AG10803 (cell line): ENCODE data around the gene SCAANT1.

Experiments used
- DNase-seq: peaks from one replicate; pipeline ENCODE4 v3.0.0; 2010; ENCODE audit warnings: low read depth
- H3K4me3 ChIP-seq: 2 replicates; pipeline ENCODE4 v1.5.1; 2011; ENCODE audit warnings: mild to moderate bottlenecking, low read length, control low read depth
- TF ChIP-seq, protein P1 (sequence below): conservative IDR thresholded peaks from 2 replicates; pipeline ENCODE4 v1.5.1; 2011; ENCODE audit warnings: mild to moderate bottlenecking, low read length, control low read depth, inconsistent platforms

Gene SCAANT1

DNA sequence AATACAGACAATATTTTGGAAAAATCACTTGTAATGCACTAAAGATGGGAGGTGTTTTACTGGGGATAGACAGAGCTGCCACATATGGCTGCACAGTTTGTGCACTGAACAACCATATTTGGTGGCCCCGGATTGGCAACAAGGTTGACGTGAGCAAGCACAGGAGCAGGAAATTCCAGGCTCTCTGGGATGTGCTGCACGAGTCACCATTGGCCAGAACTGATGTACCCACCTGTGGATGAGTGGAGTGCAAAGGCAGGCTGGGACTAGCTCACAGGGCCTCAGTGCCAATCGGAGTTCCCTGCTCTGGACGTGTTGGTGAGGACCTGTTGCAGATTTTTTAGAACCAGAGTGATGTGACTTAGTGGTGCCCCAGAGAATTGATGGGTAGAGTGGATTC lies 42.0 kb upstream of the SCAANT1 start:
- no peak overlapping the region for H3K4me3 ChIP-seq
- TF ChIP-seq, protein P1, sequence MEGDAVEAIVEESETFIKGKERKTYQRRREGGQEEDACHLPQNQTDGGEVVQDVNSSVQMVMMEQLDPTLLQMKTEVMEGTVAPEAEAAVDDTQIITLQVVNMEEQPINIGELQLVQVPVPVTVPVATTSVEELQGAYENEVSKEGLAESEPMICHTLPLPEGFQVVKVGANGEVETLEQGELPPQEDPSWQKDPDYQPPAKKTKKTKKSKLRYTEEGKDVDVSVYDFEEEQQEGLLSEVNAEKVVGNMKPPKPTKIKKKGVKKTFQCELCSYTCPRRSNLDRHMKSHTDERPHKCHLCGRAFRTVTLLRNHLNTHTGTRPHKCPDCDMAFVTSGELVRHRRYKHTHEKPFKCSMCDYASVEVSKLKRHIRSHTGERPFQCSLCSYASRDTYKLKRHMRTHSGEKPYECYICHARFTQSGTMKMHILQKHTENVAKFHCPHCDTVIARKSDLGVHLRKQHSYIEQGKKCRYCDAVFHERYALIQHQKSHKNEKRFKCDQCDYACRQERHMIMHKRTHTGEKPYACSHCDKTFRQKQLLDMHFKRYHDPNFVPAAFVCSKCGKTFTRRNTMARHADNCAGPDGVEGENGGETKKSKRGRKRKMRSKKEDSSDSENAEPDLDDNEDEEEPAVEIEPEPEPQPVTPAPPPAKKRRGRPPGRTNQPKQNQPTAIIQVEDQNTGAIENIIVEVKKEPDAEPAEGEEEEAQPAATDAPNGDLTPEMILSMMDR: no peak
- no peak for DNase-seq

DNA sequence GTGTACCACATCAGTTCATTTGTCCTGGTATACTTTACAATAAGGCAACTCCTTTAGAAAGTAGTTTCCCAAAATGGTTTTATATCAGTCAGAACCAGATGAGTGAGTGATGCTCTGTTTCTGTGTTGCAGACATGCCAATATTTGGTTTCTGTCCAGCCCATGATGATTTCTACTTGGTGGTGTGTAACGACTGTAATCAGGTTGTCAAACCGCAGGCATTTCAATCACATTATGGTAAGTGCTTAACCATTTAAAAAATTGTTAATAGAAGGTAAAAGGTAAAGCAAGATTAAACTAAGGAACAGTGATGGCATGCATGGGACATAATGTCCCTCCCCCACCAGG lies 40.0 kb upstream of the SCAANT1 start:
- no peak for DNase-seq
- TF ChIP-seq, protein P1: no peak
- H3K4me3 ChIP-seq: no peak overlapping the region

DNA sequence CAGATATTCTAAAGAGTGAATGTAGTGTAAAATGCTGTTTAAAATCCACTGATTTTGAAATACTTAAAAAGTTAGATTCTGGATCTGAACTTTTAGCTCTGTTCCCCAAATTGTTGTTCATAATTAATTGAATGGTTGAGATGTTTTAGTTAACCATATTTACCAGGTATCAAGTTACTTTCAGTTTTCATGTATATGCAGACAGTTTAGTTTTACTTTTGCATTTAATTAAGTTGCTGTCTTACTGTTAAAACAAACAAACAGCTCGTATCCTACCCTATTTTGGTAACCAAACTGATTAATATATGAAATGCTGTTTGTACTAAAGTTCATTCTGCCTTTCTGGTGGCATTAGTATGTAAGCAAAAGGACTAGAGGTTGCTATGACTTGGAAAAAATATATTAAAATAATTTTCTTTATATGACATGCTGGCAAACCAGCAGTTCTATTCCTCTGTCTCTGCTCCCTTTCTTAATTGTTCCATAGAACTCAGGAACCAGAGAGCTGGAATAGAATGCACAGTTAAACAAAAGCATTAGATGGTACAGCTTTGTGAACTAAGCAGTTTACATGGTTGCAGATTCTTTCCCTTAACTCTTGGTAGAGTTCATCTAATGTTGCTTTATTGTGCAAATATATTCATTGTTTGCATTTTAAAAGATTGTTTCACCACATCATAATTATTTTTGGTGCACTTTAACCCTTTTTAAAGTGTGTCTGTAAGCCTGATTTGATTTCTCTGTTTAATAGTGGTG lies 39.5 kb upstream of the SCAANT1 start:
- TF ChIP-seq, protein P1: no peak
- no peak for DNase-seq
- H3K4me3 ChIP-seq: no peak overlapping the region

DNA sequence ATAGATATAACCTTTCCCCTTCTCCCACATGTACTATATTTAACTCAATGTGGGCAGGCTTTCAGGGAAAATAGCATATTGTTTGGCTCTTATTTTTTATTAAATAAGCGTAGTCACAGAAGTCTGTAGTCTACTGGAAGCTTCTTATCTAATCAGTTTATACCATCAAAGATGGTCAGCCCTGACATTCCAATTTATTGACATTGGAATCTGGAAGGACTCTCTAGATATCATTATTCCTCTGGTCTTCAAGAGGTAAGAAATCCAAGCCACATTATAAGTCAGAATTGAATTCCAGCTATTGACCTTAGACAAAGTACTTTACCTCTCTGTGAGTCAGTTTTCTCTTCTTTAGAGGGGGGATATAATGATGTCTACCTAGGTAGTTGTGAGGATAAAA lies 38.5 kb upstream of the SCAANT1 start:
- no peak overlapping the region for H3K4me3 ChIP-seq
- TF ChIP-seq, protein P1: no peak
- no peak for DNase-seq

DNA sequence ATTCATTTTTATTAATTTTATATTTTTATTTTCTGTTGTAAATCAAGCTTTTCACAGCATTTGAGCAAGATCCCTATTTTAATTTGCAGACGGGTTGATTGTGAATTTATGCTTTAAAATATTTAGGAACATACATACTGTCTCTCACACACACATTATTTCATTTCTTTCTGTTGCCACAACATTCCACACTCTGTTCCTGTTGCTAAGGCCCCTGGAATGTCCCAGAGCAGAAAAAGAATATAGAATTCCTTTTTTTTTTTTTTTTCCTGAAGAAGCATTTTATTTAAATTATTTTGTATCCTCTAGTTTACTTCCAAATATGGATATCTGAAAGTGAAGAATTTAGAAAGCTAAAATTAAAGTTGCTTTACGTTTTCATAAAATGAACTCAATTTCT lies 36.8 kb upstream of the SCAANT1 start:
- peak; percentile 72 for DNase-seq
- no peak overlapping the region for H3K4me3 ChIP-seq
- TF ChIP-seq, protein P1: no peak

DNA sequence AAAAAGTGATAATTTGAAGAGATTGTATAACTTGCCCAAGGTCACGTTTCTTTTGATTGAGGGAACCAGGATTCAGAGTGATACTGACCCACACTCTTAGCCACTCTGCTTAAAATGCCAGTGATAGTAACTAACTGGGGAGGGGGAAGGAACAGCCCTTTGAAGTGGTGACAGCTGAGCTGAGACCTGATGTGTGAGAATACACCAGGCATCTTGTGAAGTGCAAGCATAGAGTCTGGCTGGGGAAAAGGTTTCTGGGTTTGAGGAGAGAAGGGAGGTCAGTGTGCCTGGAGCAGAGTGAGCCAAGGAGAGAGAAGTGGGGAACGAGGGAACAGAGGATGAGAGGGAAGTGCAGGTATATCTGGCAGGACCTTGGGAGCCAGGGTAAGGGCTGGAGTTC lies 35.4 kb upstream of the SCAANT1 start:
- DNase-seq: no peak
- TF ChIP-seq, protein P1: no peak
- no peak overlapping the region for H3K4me3 ChIP-seq

DNA sequence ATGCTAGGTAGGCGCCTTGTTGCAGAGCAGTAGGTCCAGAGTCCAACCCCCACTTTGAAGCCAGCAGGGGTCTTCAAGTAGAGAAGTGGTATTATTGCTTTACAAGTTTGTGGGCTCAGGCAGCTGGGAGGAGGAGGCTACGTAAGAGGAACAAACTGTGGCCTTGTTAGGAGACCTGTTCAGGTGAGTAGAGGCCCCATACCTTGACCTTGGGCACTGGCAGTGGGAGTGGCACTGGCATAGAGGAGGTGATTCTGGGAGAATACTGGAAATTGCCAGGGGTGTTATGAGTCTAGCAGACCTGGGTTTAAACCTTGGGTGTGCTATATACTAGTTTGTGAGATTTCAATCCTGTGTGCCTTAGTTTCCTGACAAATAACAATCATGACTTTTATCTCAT lies 34.6 kb upstream of the SCAANT1 start:
- no peak overlapping the region for H3K4me3 ChIP-seq
- TF ChIP-seq, protein P1: no peak
- no peak for DNase-seq
